Mucosa of descending colon (tissue), 3 donors: ENCODE measurements around the gene B3GALT5. TPM values are rescaled to one million over a fixed set of nuclear protein-coding genes. Genes with fewer than 3 reads are reported as not detected.

Experiments used
- ATAC-seq: fragments of 200-7000 bp; cut with Tn5 transposase; one replicate; pipeline ENCODE4 v1.9.1; 2020; ENCODE audit warnings: mild to moderate bottlenecking, moderate library complexity
- DNase-seq, 3 donors: peaks; one replicate each; pipeline ENCODE4 v3.0.0-alpha.2; 2020
- H3K36me3 ChIP-seq: fragments of 200-600 bp; one replicate; pipeline ENCODE4 v1.8.0; 2021; ENCODE audit warnings: low read depth, mild to moderate bottlenecking
- H3K4me1 ChIP-seq: fragments of 200-600 bp; one replicate; pipeline ENCODE4 v1.8.0; 2021; ENCODE audit warnings: low read depth, mild to moderate bottlenecking
- H3K4me3 ChIP-seq: fragments of 200-600 bp; one replicate; pipeline ENCODE4 v1.8.0; 2021; ENCODE audit warnings: mild to moderate bottlenecking
- H3K9me3 ChIP-seq: fragments of 200-600 bp; one replicate; pipeline ENCODE4 v1.8.0; 2021; ENCODE audit warnings: mild to moderate bottlenecking
- intact Hi-C, 2 donors: fragments of 100-400 bp; cut with DNase I in 1 of 2; cut with micrococcal nuclease in 1 of 2; formaldehyde crosslinking; loops; one replicate each; pipeline versions ENCODE4 v1.11.0 to v1.11.1; 2022; cut with DNase I, micrococcal nuclease
- total RNA-seq, 3 donors: library from RNA; stranded (reverse); fragmentation: NEBNext Ultra II Directional in 2 of 3; extraction: Animal tissue kit (Norgen Biotek cat#: 25700) in 2 of 3; gene quantifications; one replicate each; pipeline versions ENCODE4 v1.2.1 to v1.2.4, GENCODE V29; 2021 to 2023
- TF ChIP-seq, protein P1 (sequence below): fragments of 200-600 bp; IDR thresholded peaks from one replicate; pipeline ENCODE4 v1.8.0; 2022; ENCODE audit warnings: antibody characterized with exemption, mild to moderate bottlenecking
- donor health status: DM: no; HTN: no; CAD: no; lungs with moderate emphysema.
- donor health status: DM: no; HTN: no; CAD: no.
- donor health status: DM: no; HTN: yes; CAD: no.

Gene B3GALT5
- total RNA-seq, 3 donors from 2014 or later, result 36.4 to 149 (median 130) TPM

DNA sequence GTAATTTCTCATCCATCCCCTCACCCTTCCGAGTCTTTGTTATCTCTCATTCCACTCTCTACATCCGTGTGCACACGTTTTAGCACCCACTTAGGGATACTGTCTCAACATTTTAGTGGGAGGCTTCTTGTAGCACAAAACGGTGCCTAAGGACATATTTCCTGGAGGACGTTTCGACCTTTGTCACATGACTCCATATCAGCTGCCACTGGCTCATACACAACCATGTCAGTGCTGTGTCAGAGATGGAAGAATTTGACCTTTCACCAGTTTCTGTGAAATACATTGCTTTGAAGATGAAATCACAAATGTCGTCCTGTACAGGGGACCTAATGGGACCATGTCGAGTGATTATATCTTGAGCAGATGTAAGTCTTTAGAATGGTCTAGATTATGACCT, 15.6 kb downstream of the B3GALT5 start:
- no peak overlapping the region for H3K4me3 ChIP-seq
- H3K4me1 ChIP-seq, result no peaks in the 10 kb centered on the region
- no peaks in the 10 kb centered on the region for H3K36me3 ChIP-seq
- ATAC-seq (no peak), DNase-seq (no peak)
- intact Hi-C loops, result no loop called here
- no peaks in the 10 kb centered on the region for H3K9me3 ChIP-seq
- TF ChIP-seq, protein P1, sequence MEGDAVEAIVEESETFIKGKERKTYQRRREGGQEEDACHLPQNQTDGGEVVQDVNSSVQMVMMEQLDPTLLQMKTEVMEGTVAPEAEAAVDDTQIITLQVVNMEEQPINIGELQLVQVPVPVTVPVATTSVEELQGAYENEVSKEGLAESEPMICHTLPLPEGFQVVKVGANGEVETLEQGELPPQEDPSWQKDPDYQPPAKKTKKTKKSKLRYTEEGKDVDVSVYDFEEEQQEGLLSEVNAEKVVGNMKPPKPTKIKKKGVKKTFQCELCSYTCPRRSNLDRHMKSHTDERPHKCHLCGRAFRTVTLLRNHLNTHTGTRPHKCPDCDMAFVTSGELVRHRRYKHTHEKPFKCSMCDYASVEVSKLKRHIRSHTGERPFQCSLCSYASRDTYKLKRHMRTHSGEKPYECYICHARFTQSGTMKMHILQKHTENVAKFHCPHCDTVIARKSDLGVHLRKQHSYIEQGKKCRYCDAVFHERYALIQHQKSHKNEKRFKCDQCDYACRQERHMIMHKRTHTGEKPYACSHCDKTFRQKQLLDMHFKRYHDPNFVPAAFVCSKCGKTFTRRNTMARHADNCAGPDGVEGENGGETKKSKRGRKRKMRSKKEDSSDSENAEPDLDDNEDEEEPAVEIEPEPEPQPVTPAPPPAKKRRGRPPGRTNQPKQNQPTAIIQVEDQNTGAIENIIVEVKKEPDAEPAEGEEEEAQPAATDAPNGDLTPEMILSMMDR, result no peak

DNA sequence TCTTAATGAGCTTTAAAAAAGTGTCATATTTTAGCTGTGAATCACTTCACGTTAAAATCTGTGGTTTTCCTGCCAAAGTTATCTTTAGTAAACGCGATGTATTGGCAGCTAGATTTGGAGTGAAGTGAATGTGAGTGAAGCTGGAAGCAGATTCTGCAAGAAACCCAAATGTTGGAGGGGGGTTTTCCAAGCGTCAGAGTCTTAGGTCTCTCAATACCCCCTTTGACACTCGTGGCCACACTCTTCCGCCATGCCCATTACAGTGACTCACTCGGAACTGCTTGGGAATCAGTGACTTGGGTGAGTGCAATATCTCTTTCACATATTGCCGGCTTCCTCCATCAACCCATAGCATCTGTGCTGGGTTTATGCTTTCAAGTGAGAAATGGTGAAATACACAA, 17.5 kb downstream of the B3GALT5 start:
- H3K4me1 ChIP-seq, result no peaks in the 10 kb centered on the region
- ATAC-seq (no peak), DNase-seq (no peak)
- TF ChIP-seq, protein P1, result no peak
- intact Hi-C loops, result no loop called here
- no peaks in the 10 kb centered on the region for H3K9me3 ChIP-seq
- H3K4me3 ChIP-seq, result no peak overlapping the region
- H3K36me3 ChIP-seq, result no peaks in the 10 kb centered on the region

DNA sequence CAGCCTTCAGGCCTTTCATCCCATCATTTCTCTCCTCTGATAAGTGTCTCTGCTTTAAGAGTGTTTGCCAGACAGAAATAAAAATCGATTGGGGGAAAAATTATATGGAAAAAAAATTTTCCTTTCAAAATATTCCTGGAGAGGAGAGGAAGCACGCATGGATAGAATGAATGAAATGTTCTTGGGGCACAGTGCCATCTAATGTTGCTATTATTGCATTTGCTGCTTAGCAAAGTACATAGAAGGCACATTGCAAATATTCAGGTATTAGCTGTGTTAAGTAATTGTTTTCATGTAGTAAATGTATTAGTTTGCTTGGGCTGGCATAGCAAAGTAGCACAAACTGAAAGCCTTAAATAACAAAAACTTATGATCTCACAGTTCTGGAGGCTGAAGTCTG, 18.1 kb downstream of the B3GALT5 start:
- ATAC-seq, result no peak
- intact Hi-C loops, result no loop called here

DNA sequence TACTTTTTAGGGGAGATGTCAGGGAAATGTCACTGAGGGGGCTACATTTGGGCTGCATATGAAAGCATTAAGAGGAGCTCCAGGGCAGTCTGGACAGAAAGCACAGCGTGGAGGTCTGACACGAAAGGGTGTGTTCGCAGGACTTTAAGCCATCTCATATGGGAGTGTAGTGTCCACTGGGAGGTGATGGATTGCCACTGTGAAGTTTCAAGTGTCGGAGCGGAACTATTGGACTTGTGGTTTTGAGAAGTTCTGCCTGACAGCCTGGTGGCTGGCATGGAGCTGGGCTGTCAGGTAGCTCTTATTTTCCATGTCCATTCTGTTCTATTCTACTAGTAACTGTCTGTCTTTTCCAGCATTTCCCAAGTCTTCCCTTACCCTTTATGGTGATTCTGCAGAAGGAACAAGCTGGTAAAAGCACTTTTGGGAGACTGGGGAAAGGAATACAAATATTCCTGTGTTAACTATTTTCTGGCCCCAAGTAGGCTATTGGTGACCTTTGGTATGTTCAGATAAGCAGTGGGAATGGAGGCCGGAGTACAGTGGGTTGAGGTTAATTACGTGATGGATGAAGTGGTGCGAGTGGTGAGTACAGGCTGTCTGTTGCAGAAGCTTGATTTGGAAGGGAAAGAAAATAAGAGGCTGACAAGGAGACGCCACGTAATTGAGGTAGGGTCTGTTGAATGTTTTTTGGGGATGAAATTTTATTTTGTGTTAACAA, 19.3 kb downstream of the B3GALT5 start:
- Histone ChIP-seq H3K9me3 (no peaks in the 10 kb centered on the region), H3K4me3 (no peak overlapping the region), H3K4me1 (no peaks in the 10 kb centered on the region), H3K36me3 (no peaks in the 10 kb centered on the region)
- DNase-seq (no peak), ATAC-seq (no peak)
- TF ChIP-seq, protein P1, result no peak
- intact Hi-C loops, result no loop called here

More for the DNA sequence above, 18.1 kb downstream of the B3GALT5 start:
- no peak overlapping the region for H3K4me3 ChIP-seq
- DNase-seq, result no peak
- no peaks in the 10 kb centered on the region for H3K4me1 ChIP-seq
- TF ChIP-seq, protein P1, result no peak
- no peaks in the 10 kb centered on the region for H3K36me3 ChIP-seq
- H3K9me3 ChIP-seq, result no peaks in the 10 kb centered on the region

DNA sequence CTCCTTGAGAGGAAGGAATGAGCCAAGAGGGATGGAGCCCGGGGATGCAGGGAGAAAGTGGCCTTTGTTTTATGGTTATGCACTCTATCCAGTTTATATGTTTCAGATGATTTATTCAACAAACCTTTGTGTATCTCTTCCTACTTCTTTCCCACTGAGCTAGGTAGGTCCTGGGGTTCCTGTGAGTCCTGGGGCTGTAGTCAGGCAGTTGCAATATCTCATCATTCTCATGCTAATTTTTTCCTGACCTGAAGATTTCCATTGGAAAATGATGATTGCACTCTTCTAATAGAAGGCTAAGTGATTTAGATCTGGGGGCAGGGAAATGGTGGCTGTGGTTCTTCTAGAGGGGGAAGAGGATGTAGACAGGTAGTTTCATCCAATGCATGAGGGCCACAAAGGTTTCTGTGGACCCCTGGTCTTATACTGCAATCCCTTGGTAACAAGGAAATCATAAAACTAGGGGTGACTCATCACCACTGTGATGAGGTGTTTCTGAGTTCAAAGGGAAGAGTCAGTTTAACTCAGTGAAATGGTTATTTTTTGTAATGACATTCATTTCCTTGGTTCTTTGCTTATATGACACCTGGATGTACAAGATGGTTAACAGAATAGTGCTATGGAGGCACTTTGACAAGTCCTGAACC, 20.2 kb downstream of the B3GALT5 start:
- no peaks in the 10 kb centered on the region for H3K9me3 ChIP-seq
- peak; percentile 22 for ATAC-seq
- TF ChIP-seq, protein P1, result no peak
- no peak overlapping the region for H3K4me3 ChIP-seq
- intact Hi-C loops, result no loop called here
- DNase-seq, result no peak
- H3K4me1 ChIP-seq, result peaks cover 1% of the 10 kb centered on the region
- no peaks in the 10 kb centered on the region for H3K36me3 ChIP-seq
